ENCODE results near the gene LENEP. TPM values are rescaled to one million over a fixed set of nuclear protein-coding genes. Genes with fewer than 3 reads are reported as not detected.

LENEP gene
- total and polyA plus RNA-seq, 2 of the 8 experiments (the other 6 are each of a cell fraction or from before 2014, with no cell fraction given), result 1.3 TPM; not detected in 1

- TF ChIP-seq TAF7 (optimal IDR thresholded peaks at IDR 0.05; ENCODE audit: borderline replicate concordance, low read depth, low read length) (peak; percentile 59), SUZ12 (IDR thresholded peaks at IDR 0.05; ENCODE audit: low read length) (no peak), MAFK (IDR thresholded peaks at IDR 0.05; ENCODE audit: low read depth, low read length) (peak; percentile 30; the same call in 1 of the 2 replicates), NRF1 (IDR thresholded peaks at IDR 0.05; ENCODE audit: low read depth, low read length) (no peak)
These were observed 23.9 kb downstream of the LENEP start (continued) for GRCh38 chr1:155017041-155017945.
